MCF 10A (cell line): ENCODE data around the gene OR2T2. TPM values are rescaled to one million over a fixed set of nuclear protein-coding genes. Genes with fewer than 3 reads are reported as not detected.
A peak's percentile ranks its signal among the peaks of the same experiment; 100 is the strongest.
"Not testable (repeated sequence)": the region's sequence is repeated elsewhere in the genome, so short reads cannot be mapped to it uniquely, and the experiment has no call there.

Experiments used
- BruUV-seq: library from RNA; stranded (reverse); fragments of 400-500 nt; replicated peaks from 2 replicates; lab custom pipeline; 2021; lab: Mats Ljungman, UMichigan
- CTCF ChIA-PET: fragments of 300-600 bp; sonication (Branson Sonifier 250); formaldehyde crosslinking; extraction: SDS; loops from one replicate; lab custom pipeline; 2021; ENCODE audit warnings: antibody characterized with exemption, inconsistent platforms; lab: Yijun Ruan, JAX
- POLR2A ChIA-PET: fragments of 300-600, 350-650 bp; sonication (Branson Sonifier 250); formaldehyde crosslinking; extraction: SDS; loops from one replicate; lab custom pipeline; 2020; ENCODE audit warnings: antibody characterized with exemption, inconsistent platforms; lab: Yijun Ruan, JAX
- DNase-seq: peaks from one replicate; pipeline ENCODE4 v3.0.0-alpha.2; 2018; ENCODE audit not compliant: unreplicated experiment
- H3K27ac Mint-ChIP-seq: one replicate; pipeline ENCODE4 v1.8.0; 2022; ENCODE audit warnings: mild to moderate bottlenecking, low read depth, mixed read lengths; ENCODE audit not compliant: unreplicated experiment
- H3K27me3 Mint-ChIP-seq: one replicate; pipeline ENCODE4 v1.8.0; 2022; ENCODE audit warnings: mixed read lengths; ENCODE audit not compliant: insufficient read depth, unreplicated experiment
- H3K36me3 Mint-ChIP-seq: one replicate; pipeline ENCODE4 v1.8.0; 2022; ENCODE audit warnings: mild to moderate bottlenecking, moderate library complexity, mixed read lengths; ENCODE audit not compliant: insufficient read depth, unreplicated experiment
- H3K4me1 Mint-ChIP-seq: one replicate; pipeline ENCODE4 v1.8.0; 2022; ENCODE audit warnings: mixed read lengths; ENCODE audit not compliant: insufficient read depth, unreplicated experiment
- H3K4me3 Mint-ChIP-seq: one replicate; pipeline ENCODE4 v1.8.0; 2022; ENCODE audit warnings: mild to moderate bottlenecking, moderate library complexity, mixed read lengths; ENCODE audit not compliant: unreplicated experiment
- H3K9me3 Mint-ChIP-seq: one replicate; pipeline ENCODE4 v1.8.0; 2022; ENCODE audit warnings: mixed read lengths; ENCODE audit not compliant: unreplicated experiment
- CTCF ChIP-seq: fragments of 200-600 bp; IDR thresholded peaks from one replicate; pipeline ENCODE4 v1.8.0; 2022; ENCODE audit warnings: antibody characterized with exemption, mild to moderate bottlenecking; ENCODE audit not compliant: unreplicated experiment
- intact Hi-C: fragments of 100-400 bp; cut with micrococcal nuclease; formaldehyde crosslinking; loops from 2 replicates; pipeline ENCODE4 v1.14.1; 2022
- total RNA-seq: library from RNA; stranded (reverse); gene quantifications from 2 replicates; pipeline ENCODE4 v1.2.3, GENCODE V29; 2022

The OR2T2 gene
- total RNA-seq, 1 experiment from 2014 or later = not detected

- ChIA-PET CTCF (no interaction called here), POLR2A (no interaction called here)
- Mint-ChIP-seq H3K27me3 (no peaks in the 10 kb centered on the region), H3K27ac (no peak overlapping the region), H3K4me1 (no peaks in the 10 kb centered on the region), H3K36me3 (peaks cover 6% of the 10 kb centered on the region), H3K9me3 (peaks cover 26% of the 10 kb centered on the region), H3K4me3 (no peak overlapping the region)
- no peak for DNase-seq
- intact Hi-C loops = no loop called here
- no peak for TF ChIP-seq CTCF
- no TSS peak for BruUV-seq
These were observed 29.2 kb upstream of the OR2T2 start for GRCh38 chr1:248416226-248416625.

- Mint-ChIP-seq H3K27me3 (no peaks in the 10 kb centered on the region), H3K4me3 (no peak overlapping the region), H3K27ac (no peak overlapping the region), H3K9me3 (peaks cover 29% of the 10 kb centered on the region), H3K4me1 (no peaks in the 10 kb centered on the region), H3K36me3 (peaks cover 6% of the 10 kb centered on the region)
- intact Hi-C loops = no loop called here
- TF ChIP-seq CTCF = no peak
- BruUV-seq = no TSS peak
- CTCF ChIA-PET = interaction anchor here (0.5 to 2.0 kb wide), 4 partner anchors 13 to 486 kb away, joined by 3 to 15 read pairs (median 3); no protein-coding TSS in a partner anchor
- DNase-seq = no peak
- POLR2A ChIA-PET = no interaction called here
These were observed 27.6 kb upstream of the OR2T2 start for GRCh38 chr1:248417854-248418253.

GRCh38 chr1:248421384-248421783 lies 24.1 kb upstream of the OR2T2 start:
- peaks cover 28% of the 10 kb centered on the region for H3K9me3 Mint-ChIP-seq
- no peaks in the 10 kb centered on the region for H3K27me3 Mint-ChIP-seq
- no TSS peak for BruUV-seq

GRCh38 chr1:248427526-248428191 lies 17.8 kb upstream of the OR2T2 start:
- POLR2A ChIA-PET, H3K27me3 Mint-ChIP-seq, H3K4me3 Mint-ChIP-seq, CTCF ChIA-PET, BruUV-seq, H3K36me3 Mint-ChIP-seq, DNase-seq, intact Hi-C loops, H3K27ac Mint-ChIP-seq: not testable (repeated sequence)
- peaks cover 15% of the 10 kb centered on the region for H3K9me3 Mint-ChIP-seq
- H3K4me1 Mint-ChIP-seq = peaks cover 10% of the 10 kb centered on the region

More at GRCh38 chr1:248421384-248421783, 24.1 kb upstream of the OR2T2 start:
- H3K36me3 Mint-ChIP-seq = peaks cover 6% of the 10 kb centered on the region
- ChIA-PET CTCF (interaction anchor here (1.7 kb wide), 1 partner anchor 17 kb away, joined by 6 read pairs; no protein-coding TSS in a partner anchor), POLR2A (interaction anchor here (0.6 kb wide), 1 partner anchor 43 kb away, joined by 3 read pairs; no protein-coding TSS in a partner anchor)
- no peak for TF ChIP-seq CTCF
- no peaks in the 10 kb centered on the region for H3K4me1 Mint-ChIP-seq
- DNase-seq = peak; percentile 38
- no peak overlapping the region for H3K4me3 Mint-ChIP-seq
- no peak overlapping the region for H3K27ac Mint-ChIP-seq
- intact Hi-C loops = no loop called here

- H3K27ac Mint-ChIP-seq, H3K27me3 Mint-ChIP-seq, intact Hi-C loops, POLR2A ChIA-PET, H3K36me3 Mint-ChIP-seq, BruUV-seq, DNase-seq, H3K4me3 Mint-ChIP-seq, CTCF ChIA-PET: not testable (repeated sequence)
- peaks cover 11% of the 10 kb centered on the region for H3K4me1 Mint-ChIP-seq
- H3K9me3 Mint-ChIP-seq = peaks cover 10% of the 10 kb centered on the region
These were observed 17.3 kb upstream of the OR2T2 start for GRCh38 chr1:248428192-248428533.

- H3K36me3 Mint-ChIP-seq, H3K27ac Mint-ChIP-seq, CTCF ChIA-PET, BruUV-seq, POLR2A ChIA-PET, H3K27me3 Mint-ChIP-seq, DNase-seq, H3K9me3 Mint-ChIP-seq, intact Hi-C loops: not testable (repeated sequence)
- peaks cover 11% of the 10 kb centered on the region for H3K4me1 Mint-ChIP-seq
- H3K4me3 Mint-ChIP-seq = peak overlapping the region; percentile 1
These were observed 13.8 kb upstream of the OR2T2 start for GRCh38 chr1:248431683-248432082.

GRCh38 chr1:248432201-248432600 lies 13.2 kb upstream of the OR2T2 start:
- intact Hi-C loops, BruUV-seq, H3K27ac Mint-ChIP-seq, H3K27me3 Mint-ChIP-seq, H3K9me3 Mint-ChIP-seq, POLR2A ChIA-PET, H3K36me3 Mint-ChIP-seq, DNase-seq: not testable (repeated sequence)
- CTCF ChIA-PET = interaction anchor here (0.7 kb wide), 1 partner anchor 450 kb away, joined by 3 read pairs; no protein-coding TSS in a partner anchor
- H3K4me1 Mint-ChIP-seq = peaks cover 11% of the 10 kb centered on the region
- peak overlapping the region; percentile 1 for H3K4me3 Mint-ChIP-seq
